ENCODE results near the gene PDGFC. TPM values are rescaled to one million over a fixed set of nuclear protein-coding genes. Genes with fewer than 3 reads are reported as not detected.

The PDGFC gene
- total RNA-seq, 6 experiments from 2014 or later, result 6.6 to 19.0 (median 10.3) TPM

DNA sequence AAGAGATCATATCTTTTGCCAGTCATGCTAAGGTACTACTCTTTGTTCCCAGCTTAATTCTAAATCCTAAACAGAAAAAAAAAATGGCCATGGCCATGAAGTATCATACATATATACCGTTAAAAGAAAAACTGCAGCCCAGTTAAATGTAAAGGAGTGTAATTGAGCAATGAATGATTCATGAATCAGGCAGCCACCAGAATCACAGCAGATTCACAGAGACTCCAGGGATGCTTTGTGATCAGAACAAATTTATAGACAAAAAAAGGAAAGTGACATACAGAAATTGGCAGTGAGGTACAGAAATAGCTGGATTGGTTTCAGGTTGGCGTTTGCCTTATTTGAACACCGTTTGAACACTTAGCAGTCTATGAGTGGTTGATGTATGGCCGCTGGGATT lies 42.1 kb upstream of the PDGFC start:
- no peak overlapping the region for H3K27ac ChIP-seq
- DNase-seq, result no peak
- no peaks in the 10 kb centered on the region for H3K36me3 ChIP-seq
- no peaks in the 10 kb centered on the region for H3K9me3 ChIP-seq
- intact Hi-C loops (cut with DNase I), result no loop called here
- TF ChIP-seq, protein P1, sequence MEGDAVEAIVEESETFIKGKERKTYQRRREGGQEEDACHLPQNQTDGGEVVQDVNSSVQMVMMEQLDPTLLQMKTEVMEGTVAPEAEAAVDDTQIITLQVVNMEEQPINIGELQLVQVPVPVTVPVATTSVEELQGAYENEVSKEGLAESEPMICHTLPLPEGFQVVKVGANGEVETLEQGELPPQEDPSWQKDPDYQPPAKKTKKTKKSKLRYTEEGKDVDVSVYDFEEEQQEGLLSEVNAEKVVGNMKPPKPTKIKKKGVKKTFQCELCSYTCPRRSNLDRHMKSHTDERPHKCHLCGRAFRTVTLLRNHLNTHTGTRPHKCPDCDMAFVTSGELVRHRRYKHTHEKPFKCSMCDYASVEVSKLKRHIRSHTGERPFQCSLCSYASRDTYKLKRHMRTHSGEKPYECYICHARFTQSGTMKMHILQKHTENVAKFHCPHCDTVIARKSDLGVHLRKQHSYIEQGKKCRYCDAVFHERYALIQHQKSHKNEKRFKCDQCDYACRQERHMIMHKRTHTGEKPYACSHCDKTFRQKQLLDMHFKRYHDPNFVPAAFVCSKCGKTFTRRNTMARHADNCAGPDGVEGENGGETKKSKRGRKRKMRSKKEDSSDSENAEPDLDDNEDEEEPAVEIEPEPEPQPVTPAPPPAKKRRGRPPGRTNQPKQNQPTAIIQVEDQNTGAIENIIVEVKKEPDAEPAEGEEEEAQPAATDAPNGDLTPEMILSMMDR (IDR thresholded peaks at IDR 0.05), result no peak
- TF ChIP-seq POLR2A (IDR thresholded peaks at IDR 0.05), result no peak
- H3K27me3 ChIP-seq, result no peaks in the 10 kb centered on the region
- H3K4me1 ChIP-seq, result no peaks in the 10 kb centered on the region
- no peak overlapping the region for H3K4me3 ChIP-seq
- no peak for ATAC-seq
- WGBS (ENCODE audit: insufficient coverage, low coverage, low lambda C conversion rate, missing lambda C conversion rate), result 76% methylated on average over 4 of the region's 4 CpGs

- no peaks in the 10 kb centered on the region for H3K4me1 ChIP-seq
- no peaks in the 10 kb centered on the region for H3K36me3 ChIP-seq
- WGBS (ENCODE audit: insufficient coverage, low coverage, low lambda C conversion rate, missing lambda C conversion rate), result 65% methylated on average over 2 of the region's 2 CpGs
- TF ChIP-seq, protein P1 (IDR thresholded peaks at IDR 0.05), result no peak
- TF ChIP-seq POLR2A (IDR thresholded peaks at IDR 0.05), result no peak
- ATAC-seq (no peak), DNase-seq (no peak)
- H3K27ac ChIP-seq, result no peak overlapping the region
- H3K27me3 ChIP-seq, result no peaks in the 10 kb centered on the region
- no peaks in the 10 kb centered on the region for H3K9me3 ChIP-seq
- intact Hi-C loops (cut with DNase I), result no loop called here
- H3K4me3 ChIP-seq, result no peak overlapping the region
Measured at GRCh38 chr4:157012781-157013180, 41.2 kb upstream of the PDGFC start.

- no peak for DNase-seq
- no peaks in the 10 kb centered on the region for H3K36me3 ChIP-seq
- no peaks in the 10 kb centered on the region for H3K4me1 ChIP-seq
- intact Hi-C loops (cut with DNase I), result no loop called here
- no peak for ATAC-seq
- no peaks in the 10 kb centered on the region for H3K27me3 ChIP-seq
- TF ChIP-seq, protein P1 (IDR thresholded peaks at IDR 0.05), result no peak
- TF ChIP-seq POLR2A (IDR thresholded peaks at IDR 0.05), result no peak
- H3K27ac ChIP-seq, result no peak overlapping the region
- H3K4me3 ChIP-seq, result no peak overlapping the region
- H3K9me3 ChIP-seq, result no peaks in the 10 kb centered on the region
Measured at GRCh38 chr4:157012296-157012695, 40.7 kb upstream of the PDGFC start.

- no peak overlapping the region for H3K4me3 ChIP-seq
- no peaks in the 10 kb centered on the region for H3K36me3 ChIP-seq
- WGBS (ENCODE audit: insufficient coverage, low coverage, low lambda C conversion rate, missing lambda C conversion rate), result 70% methylated on average over 2 of the region's 2 CpGs
- ATAC-seq (no peak), DNase-seq (no peak)
- intact Hi-C loops (cut with DNase I), result no loop called here
- H3K4me1 ChIP-seq, result no peaks in the 10 kb centered on the region
- no peak overlapping the region for H3K27ac ChIP-seq
- no peaks in the 10 kb centered on the region for H3K9me3 ChIP-seq
- TF ChIP-seq, protein P1 (IDR thresholded peaks at IDR 0.05), result no peak
- no peak for TF ChIP-seq POLR2A (IDR thresholded peaks at IDR 0.05)
- no peaks in the 10 kb centered on the region for H3K27me3 ChIP-seq
Measured at GRCh38 chr4:157010630-157011029, 39.0 kb upstream of the PDGFC start.

- WGBS (ENCODE audit: insufficient coverage, low coverage, low lambda C conversion rate, missing lambda C conversion rate), result 93% methylated on average over 3 of the region's 3 CpGs
- Histone ChIP-seq H3K9me3 (no peaks in the 10 kb centered on the region), H3K27ac (no peak overlapping the region), H3K27me3 (no peaks in the 10 kb centered on the region), H3K36me3 (no peaks in the 10 kb centered on the region), H3K4me3 (no peak overlapping the region), H3K4me1 (peaks cover 0 to 9% (median 2%) of the 10 kb centered on the region in 4 donors)
- intact Hi-C loops (cut with DNase I), result no loop called here
- ATAC-seq (no peak), DNase-seq (no peak)
- no peak for TF ChIP-seq POLR2A (IDR thresholded peaks at IDR 0.05)
- TF ChIP-seq, protein P1 (IDR thresholded peaks at IDR 0.05), result no peak
Measured at GRCh38 chr4:157005831-157006230, 34.2 kb upstream of the PDGFC start.
